Activated CD4-positive, alpha-beta T cell treated with anti-CD3 and anti-CD28 coated beads, Interleukin-2, amount 10 ng/mL, durations not matched to agents 24 days and 14 days (primary cell): ENCODE results near the gene MTMR4. TPM values are rescaled to one million over a fixed set of nuclear protein-coding genes. Genes with fewer than 3 reads are reported as not detected.
A peak's percentile ranks its signal among the peaks of the same experiment; 100 is the strongest.
"Not testable (repeated sequence)": the region's sequence is repeated elsewhere in the genome, so short reads cannot be mapped to it uniquely, and the experiment has no call there.

ENCODE experiments used
- DNase-seq: peaks from one replicate; pipeline ENCODE4 v3.0.0; 2022
- H3K27ac Mint-ChIP-seq: one replicate; pipeline ENCODE4 v1.8.0; 2022; ENCODE audit warnings: mild to moderate bottlenecking, mixed read lengths
- H3K27me3 Mint-ChIP-seq: one replicate; pipeline ENCODE4 v1.8.0; 2022; ENCODE audit warnings: mixed read lengths
- H3K36me3 Mint-ChIP-seq: one replicate; pipeline ENCODE4 v1.8.0; 2022; ENCODE audit warnings: low read depth, mild to moderate bottlenecking, mixed read lengths
- H3K4me1 Mint-ChIP-seq: one replicate; pipeline ENCODE4 v1.8.0; 2021; ENCODE audit warnings: mixed read lengths
- H3K4me3 Mint-ChIP-seq: one replicate; pipeline ENCODE4 v1.8.0; 2022; ENCODE audit warnings: mild to moderate bottlenecking, moderate library complexity, mixed read lengths
- H3K9me3 Mint-ChIP-seq: one replicate; pipeline ENCODE4 v1.8.0; 2021; ENCODE audit warnings: mixed read lengths
- intact Hi-C: fragments of 100-400 bp; cut with micrococcal nuclease; formaldehyde crosslinking; loops from one replicate; pipeline ENCODE4 v1.15.1; 2023
- total RNA-seq: library from RNA; stranded (reverse); gene quantifications from 2 replicates; pipeline ENCODE4 v1.2.3, GENCODE V29; 2022

MTMR4 gene
- 84.2 and 89.0 TPM in 2 replicates for total RNA-seq

- Mint-ChIP-seq H3K4me3 (peak within 1 kb of the TSS; percentile 93), H3K27me3 (no peaks in the 10 kb centered on the region), H3K4me1 (peaks cover 53% of the 10 kb centered on the region), H3K9me3 (no peaks in the 10 kb centered on the region), H3K36me3 (peaks cover 34% of the 10 kb centered on the region), H3K27ac (peak within 1 kb of the TSS; percentile 88)
- intact Hi-C loops = no loop called here
- peak; percentile 94 for DNase-seq
Observed at GRCh38 chr17:58513965-58514769, at the start of gene MTMR4. TSS of gene MTMR4 (minus strand) at chr17:58514638. CDS start at chr17:58514407, 231 bp downstream.

- Mint-ChIP-seq H3K9me3 (no peaks in the 10 kb centered on the region), H3K27me3 (peaks cover 7% of the 10 kb centered on the region), H3K4me1 (peaks cover 10% of the 10 kb centered on the region), H3K27ac (no peak overlapping the region), H3K4me3 (no peak overlapping the region), H3K36me3 (no peaks in the 10 kb centered on the region)
- intact Hi-C loops = no loop called here
- no peak for DNase-seq
Observed at GRCh38 chr17:58560511-58560910, 46.1 kb upstream of the MTMR4 start.

- intact Hi-C loops = no loop called here
- Mint-ChIP-seq H3K9me3 (no peaks in the 10 kb centered on the region), H3K36me3 (no peaks in the 10 kb centered on the region), H3K27ac (no peak overlapping the region), H3K4me3 (no peak overlapping the region), H3K4me1 (peaks cover 5% of the 10 kb centered on the region), H3K27me3 (peaks cover 5% of the 10 kb centered on the region)
- DNase-seq = no peak
Observed at GRCh38 chr17:58557981-58558380, 43.5 kb upstream of the MTMR4 start.

- Mint-ChIP-seq H3K36me3 (no peaks in the 10 kb centered on the region), H3K4me1 (peaks cover 5% of the 10 kb centered on the region), H3K9me3 (no peaks in the 10 kb centered on the region), H3K27ac (no peak overlapping the region), H3K27me3 (peaks cover 7% of the 10 kb centered on the region), H3K4me3 (no peak overlapping the region)
- DNase-seq = no peak
- intact Hi-C loops = no loop called here
Observed at GRCh38 chr17:58556833-58557250, 42.4 kb upstream of the MTMR4 start.

- DNase-seq, H3K36me3 Mint-ChIP-seq, H3K27me3 Mint-ChIP-seq, H3K27ac Mint-ChIP-seq, H3K4me1 Mint-ChIP-seq, H3K9me3 Mint-ChIP-seq, intact Hi-C loops, H3K4me3 Mint-ChIP-seq: not testable (repeated sequence)
Observed at GRCh38 chr17:58555109-58555508, 40.7 kb upstream of the MTMR4 start.

- H3K27ac Mint-ChIP-seq = no peak overlapping the region
- H3K4me1 Mint-ChIP-seq = no peaks in the 10 kb centered on the region
- peaks cover 3% of the 10 kb centered on the region for H3K27me3 Mint-ChIP-seq
- no peaks in the 10 kb centered on the region for H3K36me3 Mint-ChIP-seq
- intact Hi-C loops = no loop called here
- H3K9me3 Mint-ChIP-seq = no peaks in the 10 kb centered on the region
- DNase-seq = peak; percentile 58
- H3K4me3 Mint-ChIP-seq = no peak overlapping the region
Observed at GRCh38 chr17:58541249-58541648, 26.8 kb upstream of the MTMR4 start.

- Mint-ChIP-seq H3K9me3 (no peaks in the 10 kb centered on the region), H3K27ac (no peak overlapping the region)
- intact Hi-C loops = no loop called here
Observed at GRCh38 chr17:58539698-58540097, 25.3 kb upstream of the MTMR4 start.

GRCh38 chr17:58538811-58539409 is 24.5 kb upstream of the MTMR4 start:
- DNase-seq = no peak
- H3K36me3 Mint-ChIP-seq = no peaks in the 10 kb centered on the region
- H3K27me3 Mint-ChIP-seq = peaks cover 19% of the 10 kb centered on the region
- intact Hi-C loops = no loop called here
- H3K4me1 Mint-ChIP-seq = no peaks in the 10 kb centered on the region
- H3K27ac Mint-ChIP-seq = no peak overlapping the region
- H3K4me3 Mint-ChIP-seq = no peak overlapping the region
- no peaks in the 10 kb centered on the region for H3K9me3 Mint-ChIP-seq

More at GRCh38 chr17:58539698-58540097, 25.3 kb upstream of the MTMR4 start:
- H3K27me3 Mint-ChIP-seq = peaks cover 15% of the 10 kb centered on the region
- no peaks in the 10 kb centered on the region for H3K4me1 Mint-ChIP-seq
- H3K4me3 Mint-ChIP-seq = no peak overlapping the region
- no peaks in the 10 kb centered on the region for H3K36me3 Mint-ChIP-seq
- DNase-seq = no peak

GRCh38 chr17:58537266-58537665 is 22.8 kb upstream of the MTMR4 start:
- Mint-ChIP-seq H3K4me1 (peaks cover 1% of the 10 kb centered on the region), H3K36me3 (no peaks in the 10 kb centered on the region), H3K27me3 (peaks cover 32% of the 10 kb centered on the region), H3K27ac (no peak overlapping the region), H3K4me3 (no peak overlapping the region), H3K9me3 (no peaks in the 10 kb centered on the region)
- peak; percentile 47 for DNase-seq
- intact Hi-C loops = no loop called here

GRCh38 chr17:58536542-58536941 is 22.1 kb upstream of the MTMR4 start:
- no peak overlapping the region for H3K27ac Mint-ChIP-seq
- H3K4me1 Mint-ChIP-seq = peaks cover 3% of the 10 kb centered on the region
- intact Hi-C loops = no loop called here
- no peaks in the 10 kb centered on the region for H3K9me3 Mint-ChIP-seq
- peak; percentile 47 for DNase-seq
- H3K4me3 Mint-ChIP-seq = no peak overlapping the region
- H3K36me3 Mint-ChIP-seq = no peaks in the 10 kb centered on the region
- H3K27me3 Mint-ChIP-seq = peaks cover 34% of the 10 kb centered on the region

GRCh38 chr17:58535431-58535830 is 21.0 kb upstream of the MTMR4 start:
- Mint-ChIP-seq H3K4me1 (peaks cover 3% of the 10 kb centered on the region), H3K4me3 (no peak overlapping the region), H3K27ac (no peak overlapping the region), H3K27me3 (peaks cover 38% of the 10 kb centered on the region), H3K9me3 (no peaks in the 10 kb centered on the region), H3K36me3 (no peaks in the 10 kb centered on the region)
- no peak for DNase-seq
- intact Hi-C loops = no loop called here

GRCh38 chr17:58534901-58535421 is 20.5 kb upstream of the MTMR4 start:
- Mint-ChIP-seq H3K4me3 (no peak overlapping the region), H3K27ac (no peak overlapping the region), H3K27me3 (peaks cover 39% of the 10 kb centered on the region), H3K36me3 (no peaks in the 10 kb centered on the region), H3K9me3 (no peaks in the 10 kb centered on the region), H3K4me1 (peaks cover 3% of the 10 kb centered on the region)
- DNase-seq = no peak
- intact Hi-C loops = no loop called here

- H3K36me3 Mint-ChIP-seq = no peaks in the 10 kb centered on the region
- no peak overlapping the region for H3K4me3 Mint-ChIP-seq
- no peaks in the 10 kb centered on the region for H3K9me3 Mint-ChIP-seq
- intact Hi-C loops = no loop called here
- peaks cover 3% of the 10 kb centered on the region for H3K4me1 Mint-ChIP-seq
- H3K27ac Mint-ChIP-seq = no peak overlapping the region
- peaks cover 43% of the 10 kb centered on the region for H3K27me3 Mint-ChIP-seq
- no peak for DNase-seq
Observed at GRCh38 chr17:58534331-58534730, 19.9 kb upstream of the MTMR4 start.

- Mint-ChIP-seq H3K4me1 (peaks cover 6% of the 10 kb centered on the region), H3K27ac (no peak overlapping the region), H3K4me3 (no peak overlapping the region), H3K36me3 (no peaks in the 10 kb centered on the region), H3K9me3 (no peaks in the 10 kb centered on the region), H3K27me3 (peaks cover 44% of the 10 kb centered on the region)
- intact Hi-C loops = no loop called here
- DNase-seq = no peak
Observed at GRCh38 chr17:58533616-58534188, 19.3 kb upstream of the MTMR4 start.
